Testis (tissue), 2 donors: ENCODE data around the gene CYP24A1.

Experiments
- POLR2A ChIP-seq: fragments of 450-650 bp; IDR thresholded peaks from one replicate; pipeline ENCODE4 v1.6.1; 2017; ENCODE audit warnings: antibody characterized with exemption, mild to moderate bottlenecking, moderate library complexity
- TF ChIP-seq, protein P1 (sequence below), 3 experiments: fragments of 450-650 bp in 2 of 3; fragments of 200-600 bp in 1 of 3; sonication (generic) in 1 of 3; IDR thresholded peaks; one replicate each; pipeline ENCODE4 v1.5.1; 2016 to 2019; ENCODE audit warnings: antibody characterized with exemption in 3 of 3, mild to moderate bottlenecking in 2 of 3, moderate library complexity in 1 of 3

- TF ChIP-seq, protein P1, sequence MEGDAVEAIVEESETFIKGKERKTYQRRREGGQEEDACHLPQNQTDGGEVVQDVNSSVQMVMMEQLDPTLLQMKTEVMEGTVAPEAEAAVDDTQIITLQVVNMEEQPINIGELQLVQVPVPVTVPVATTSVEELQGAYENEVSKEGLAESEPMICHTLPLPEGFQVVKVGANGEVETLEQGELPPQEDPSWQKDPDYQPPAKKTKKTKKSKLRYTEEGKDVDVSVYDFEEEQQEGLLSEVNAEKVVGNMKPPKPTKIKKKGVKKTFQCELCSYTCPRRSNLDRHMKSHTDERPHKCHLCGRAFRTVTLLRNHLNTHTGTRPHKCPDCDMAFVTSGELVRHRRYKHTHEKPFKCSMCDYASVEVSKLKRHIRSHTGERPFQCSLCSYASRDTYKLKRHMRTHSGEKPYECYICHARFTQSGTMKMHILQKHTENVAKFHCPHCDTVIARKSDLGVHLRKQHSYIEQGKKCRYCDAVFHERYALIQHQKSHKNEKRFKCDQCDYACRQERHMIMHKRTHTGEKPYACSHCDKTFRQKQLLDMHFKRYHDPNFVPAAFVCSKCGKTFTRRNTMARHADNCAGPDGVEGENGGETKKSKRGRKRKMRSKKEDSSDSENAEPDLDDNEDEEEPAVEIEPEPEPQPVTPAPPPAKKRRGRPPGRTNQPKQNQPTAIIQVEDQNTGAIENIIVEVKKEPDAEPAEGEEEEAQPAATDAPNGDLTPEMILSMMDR (IDR thresholded peaks at IDR 0.05): no peak
- no peak for TF ChIP-seq POLR2A
These were observed 62.3 kb downstream of the CYP24A1 start for GRCh38 chr20:54111460-54111859.
